WI38 (cell line): Measurements from ENCODE around the gene STIL.
"Not testable (repeated sequence)": the region's sequence is repeated elsewhere in the genome, so short reads cannot be mapped to it uniquely, and the experiment has no call there.

Experiments used
- H3K4me3 ChIP-seq: 2 replicates; pipeline ENCODE4 v1.5.1; 2011; ENCODE audit warnings: low read depth, mild to moderate bottlenecking, control low read depth, low read length
- CTCF ChIP-seq: IDR thresholded peaks from 2 replicates; pipeline ENCODE4 v1.5.1; 2012; ENCODE audit warnings: low read depth, mild to moderate bottlenecking, control low read depth, low read length

The STIL gene

GRCh38 chr1:47331875-47332274, 17.9 kb upstream of the STIL start:
- H3K4me3 ChIP-seq = no peak overlapping the region
- TF ChIP-seq CTCF = no peak

DNA sequence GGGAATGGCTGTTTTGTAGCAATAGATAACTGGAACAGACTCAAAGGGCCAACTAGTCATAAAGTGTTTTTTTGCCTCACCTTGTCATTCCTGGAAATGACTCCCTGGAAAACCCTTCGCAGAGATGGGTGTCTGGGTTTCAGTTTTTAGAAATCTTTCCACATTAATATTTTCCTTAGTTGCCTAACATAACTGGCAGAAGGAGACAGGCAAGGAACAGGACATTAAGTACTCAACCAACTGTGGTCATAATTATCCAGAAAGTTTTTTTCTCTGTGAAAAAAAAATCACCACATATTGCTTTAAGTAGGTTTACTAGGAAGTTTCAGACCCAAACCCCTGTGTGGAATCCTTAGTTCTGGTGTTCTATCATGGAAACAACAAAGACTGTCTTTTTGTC, 16.3 kb upstream of the STIL start:
- no peak for TF ChIP-seq CTCF
- no peak overlapping the region for H3K4me3 ChIP-seq

DNA sequence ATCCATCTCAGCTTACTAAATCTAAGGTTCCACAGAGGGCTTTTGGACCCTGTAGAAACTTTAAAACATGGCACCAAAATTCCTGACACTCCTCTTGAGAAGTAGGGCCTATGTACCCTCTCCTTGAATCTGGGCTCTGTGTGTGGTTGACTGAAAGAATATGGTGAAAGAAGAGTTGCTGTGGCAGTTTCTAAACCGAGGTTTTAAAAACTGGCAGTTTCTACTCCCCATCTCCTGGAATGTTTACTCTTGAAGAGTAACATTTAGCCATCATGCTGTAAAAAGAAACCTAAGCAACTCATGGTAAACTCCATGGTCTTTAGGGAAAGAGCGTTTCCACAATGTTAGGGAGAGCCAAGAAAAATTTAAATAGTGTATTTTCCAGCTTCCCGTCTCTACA, 15.0 kb upstream of the STIL start:
- TF ChIP-seq CTCF = no peak
- no peak overlapping the region for H3K4me3 ChIP-seq

- H3K4me3 ChIP-seq = no peak overlapping the region
- no peak for TF ChIP-seq CTCF
Observed at GRCh38 chr1:47326271-47326670, 12.3 kb upstream of the STIL start.

- no peak overlapping the region for H3K4me3 ChIP-seq
- no peak for TF ChIP-seq CTCF
Observed at GRCh38 chr1:47325528-47325927, 11.6 kb upstream of the STIL start.

DNA sequence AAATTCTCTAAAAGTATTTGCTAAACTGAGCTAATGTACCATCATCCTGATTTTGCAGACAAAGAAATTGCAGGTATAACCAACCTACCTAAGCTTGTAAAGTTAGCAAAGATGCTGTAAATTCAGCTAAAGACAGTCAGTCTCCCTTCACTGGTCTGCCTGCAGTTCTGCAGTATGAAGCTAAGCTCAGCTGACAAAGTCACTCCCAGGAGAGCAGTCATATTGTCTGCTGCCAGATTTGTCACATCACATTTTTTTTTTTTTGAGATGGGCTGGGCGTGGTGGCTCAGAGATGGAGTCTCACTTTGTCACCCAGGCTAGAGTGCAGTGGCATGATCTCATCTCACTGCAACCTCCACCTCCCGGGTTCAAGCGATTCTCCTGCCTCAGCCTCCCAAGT, 10.7 kb upstream of the STIL start:
- H3K4me3 ChIP-seq = no peak overlapping the region
- TF ChIP-seq CTCF = no peak

DNA sequence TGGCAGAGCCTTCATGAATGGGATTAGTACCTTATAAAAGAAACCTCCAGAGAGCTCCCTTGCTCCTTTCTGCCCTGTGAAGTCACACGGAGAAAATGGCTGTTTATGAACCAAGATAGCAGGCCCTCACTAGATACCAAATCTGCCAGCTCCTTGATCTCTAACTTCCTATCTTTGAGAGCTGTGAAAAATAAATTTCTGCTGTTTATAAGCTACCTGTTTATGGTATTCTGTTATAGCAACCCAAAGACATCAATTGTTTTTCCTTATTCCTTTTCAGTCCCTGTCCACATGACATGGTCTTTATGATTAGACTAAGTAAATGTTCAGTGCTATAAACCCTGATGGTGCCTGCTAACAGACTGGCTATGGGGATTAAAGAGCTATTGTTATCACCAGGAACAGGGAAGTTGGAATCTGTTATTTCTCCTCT, 9.7 kb upstream of the STIL start:
- no peak overlapping the region for H3K4me3 ChIP-seq
- no peak for TF ChIP-seq CTCF

- H3K4me3 ChIP-seq = not testable (repeated sequence)
Observed at GRCh38 chr1:47319968-47320367, 6.0 kb upstream of the STIL start.
